Adipocyte (in vitro differentiated cells): ENCODE data around the gene FAM131C.
"Not testable (repeated sequence)": the region's sequence is repeated elsewhere in the genome, so short reads cannot be mapped to it uniquely, and the experiment has no call there.

Experiments used
- DNase-seq: peaks from one replicate; pipeline ENCODE4 v3.0.0-alpha.2; 2015; ENCODE audit warnings: low read depth
- H3K27me3 ChIP-seq: replicated peaks from 2 replicates; pipeline ENCODE4 v1.7.0; 2013; ENCODE audit warnings: mild to moderate bottlenecking, low read length, moderate library complexity; ENCODE audit not compliant: control insufficient read depth, insufficient read depth
- H3K36me3 ChIP-seq: 2 replicates; pipeline ENCODE4 v1.7.0; 2013; ENCODE audit warnings: low read length, mild to moderate bottlenecking, moderate library complexity; ENCODE audit not compliant: control insufficient read depth, insufficient read depth, severe bottlenecking
- H3K4me1 ChIP-seq: 2 replicates; pipeline ENCODE4 v1.7.0; 2013; ENCODE audit warnings: mild to moderate bottlenecking, low read length, moderate library complexity; ENCODE audit not compliant: control insufficient read depth, insufficient read depth
- H3K4me3 ChIP-seq: 2 replicates; pipeline ENCODE4 v1.7.0; 2013; ENCODE audit warnings: mild to moderate bottlenecking, low read length, moderate library complexity
- H3K9ac ChIP-seq: 2 replicates; pipeline ENCODE4 v1.7.0; 2013; ENCODE audit warnings: mild to moderate bottlenecking, low read length, moderate library complexity
- H3K9me3 ChIP-seq: 2 replicates; pipeline ENCODE4 v1.7.0; 2013; ENCODE audit warnings: mild to moderate bottlenecking, low read length, moderate library complexity; ENCODE audit not compliant: control insufficient read depth

Gene FAM131C

GRCh38 chr1:16064536-16065268 is 8.7 kb downstream of the FAM131C start:
- no peak for DNase-seq

GRCh38 chr1:16063921-16064320 is 9.5 kb downstream of the FAM131C start:
- no peak for DNase-seq

More at GRCh38 chr1:16064536-16065268, 8.7 kb downstream of the FAM131C start:
- no peak overlapping the region for H3K9ac ChIP-seq
- peaks cover 16% of the 10 kb centered on the region for H3K27me3 ChIP-seq
- no peaks in the 10 kb centered on the region for H3K9me3 ChIP-seq
- no peak overlapping the region for H3K4me3 ChIP-seq
- peaks cover 5% of the 10 kb centered on the region for H3K4me1 ChIP-seq
- H3K36me3 ChIP-seq: no peaks in the 10 kb centered on the region

GRCh38 chr1:16063226-16063829 is 10.1 kb downstream of the FAM131C start:
- H3K4me1 ChIP-seq: peaks cover 3% of the 10 kb centered on the region
- no peak overlapping the region for H3K4me3 ChIP-seq
- no peak overlapping the region for H3K9ac ChIP-seq
- no peaks in the 10 kb centered on the region for H3K36me3 ChIP-seq
- no peaks in the 10 kb centered on the region for H3K9me3 ChIP-seq
- no peak for DNase-seq
- H3K27me3 ChIP-seq: peaks cover 16% of the 10 kb centered on the region

More at GRCh38 chr1:16063921-16064320, 9.5 kb downstream of the FAM131C start:
- peaks cover 5% of the 10 kb centered on the region for H3K4me1 ChIP-seq
- H3K27me3 ChIP-seq: peaks cover 16% of the 10 kb centered on the region
- H3K36me3 ChIP-seq: no peaks in the 10 kb centered on the region
- no peak overlapping the region for H3K4me3 ChIP-seq
- H3K9me3 ChIP-seq: no peaks in the 10 kb centered on the region
- no peak overlapping the region for H3K9ac ChIP-seq

- DNase-seq, H3K4me1 ChIP-seq, H3K9me3 ChIP-seq, H3K36me3 ChIP-seq, H3K9ac ChIP-seq, H3K4me3 ChIP-seq: not testable (repeated sequence)
- peaks cover 16% of the 10 kb centered on the region for H3K27me3 ChIP-seq
Observed at GRCh38 chr1:16062687-16063075, 10.8 kb downstream of the FAM131C start.

- H3K9ac ChIP-seq, H3K36me3 ChIP-seq, H3K9me3 ChIP-seq, H3K4me3 ChIP-seq, DNase-seq, H3K4me1 ChIP-seq: not testable (repeated sequence)
- peaks cover 20% of the 10 kb centered on the region for H3K27me3 ChIP-seq
Observed at GRCh38 chr1:16061989-16062686, 11.3 kb downstream of the FAM131C start.

GRCh38 chr1:16061266-16061665 is 12.2 kb downstream of the FAM131C start:
- H3K4me3 ChIP-seq: no peak overlapping the region
- H3K36me3 ChIP-seq: no peaks in the 10 kb centered on the region
- no peaks in the 10 kb centered on the region for H3K4me1 ChIP-seq
- H3K9me3 ChIP-seq: no peaks in the 10 kb centered on the region
- H3K27me3 ChIP-seq: peaks cover 20% of the 10 kb centered on the region
- DNase-seq: no peak
- no peak overlapping the region for H3K9ac ChIP-seq

GRCh38 chr1:16058394-16059120 is 14.9 kb downstream of the FAM131C start:
- H3K9ac ChIP-seq, H3K27me3 ChIP-seq: not testable (repeated sequence)

GRCh38 chr1:16057314-16057915 is 16.0 kb downstream of the FAM131C start:
- H3K9me3 ChIP-seq, H3K4me1 ChIP-seq, H3K36me3 ChIP-seq, H3K27me3 ChIP-seq, H3K4me3 ChIP-seq, DNase-seq, H3K9ac ChIP-seq: not testable (repeated sequence)

More at GRCh38 chr1:16058394-16059120, 14.9 kb downstream of the FAM131C start:
- H3K4me1 ChIP-seq, H3K36me3 ChIP-seq, DNase-seq, H3K9me3 ChIP-seq, H3K4me3 ChIP-seq: not testable (repeated sequence)

GRCh38 chr1:16056521-16056912 is 16.9 kb downstream of the FAM131C start:
- not testable (repeated sequence) for H3K27me3 ChIP-seq, H3K9ac ChIP-seq, H3K9me3 ChIP-seq, H3K4me1 ChIP-seq, H3K4me3 ChIP-seq, DNase-seq, H3K36me3 ChIP-seq

GRCh38 chr1:16055613-16056520 is 17.6 kb downstream of the FAM131C start:
- peak; percentile 91 for DNase-seq
- H3K4me1 ChIP-seq: no peaks in the 10 kb centered on the region
- no peak overlapping the region for H3K9ac ChIP-seq
- H3K36me3 ChIP-seq: no peaks in the 10 kb centered on the region
- no peak overlapping the region for H3K4me3 ChIP-seq
- no peaks in the 10 kb centered on the region for H3K9me3 ChIP-seq
- H3K27me3 ChIP-seq: peaks cover 5% of the 10 kb centered on the region
